Measurements from ENCODE around the gene NIPBL. TPM values are rescaled to one million over a fixed set of nuclear protein-coding genes. Genes with fewer than 3 reads are reported as not detected.

Gene NIPBL
- total RNA-seq, 1 experiment from 2014 or later = 18.9 TPM

- H3K27me3 ChIP-seq (replicated peaks) = no peaks in the 10 kb centered on the region
- no peak for DNase-seq (ENCODE audit: low read depth in 1 of 2, low spot score in 2 of 2)
Measured at GRCh38 chr5:36934740-36935356, 58.3 kb downstream of the NIPBL start.

GRCh38 chr5:36935805-36936204, 59.2 kb downstream of the NIPBL start:
- Histone ChIP-seq H3K9me3 (replicated peaks) (no peaks in the 10 kb centered on the region), H3K27ac (no peak overlapping the region), H3K27me3 (replicated peaks) (no peaks in the 10 kb centered on the region), H3K36me3 (0 out of 2 replicates have a peak, but pooled peaks cover 3% of the 10 kb centered on the region), H3K4me1 (replicated peaks) (peaks cover 17% of the 10 kb centered on the region), H3K4me3 (no peak overlapping the region)
- no peak for DNase-seq (ENCODE audit: low read depth in 1 of 2, low spot score in 2 of 2)

More at GRCh38 chr5:36934740-36935356, 58.3 kb downstream of the NIPBL start:
- peaks cover 7% of the 10 kb centered on the region for H3K4me1 ChIP-seq (replicated peaks)
- H3K36me3 ChIP-seq = 0 out of 2 replicates have a peak, but pooled peaks cover 3% of the 10 kb centered on the region
- H3K4me3 ChIP-seq = no peak overlapping the region
- no peaks in the 10 kb centered on the region for H3K9me3 ChIP-seq (replicated peaks)
- H3K27ac ChIP-seq = no peak overlapping the region

- no peaks in the 10 kb centered on the region for H3K9me3 ChIP-seq (replicated peaks)
- H3K36me3 ChIP-seq = 0 out of 2 replicates have a peak, but pooled peaks cover 3% of the 10 kb centered on the region
- no peaks in the 10 kb centered on the region for H3K27me3 ChIP-seq (replicated peaks)
- no peak overlapping the region for H3K4me3 ChIP-seq
- H3K27ac ChIP-seq = no peak overlapping the region
- peaks cover 17% of the 10 kb centered on the region for H3K4me1 ChIP-seq (replicated peaks)
- no peak for DNase-seq (ENCODE audit: low read depth in 1 of 2, low spot score in 2 of 2)
Measured at GRCh38 chr5:36936309-36936708, 59.7 kb downstream of the NIPBL start.

- H3K4me3 ChIP-seq = no peak overlapping the region
- 0 out of 2 replicates have a peak, but pooled peaks cover 3% of the 10 kb centered on the region for H3K36me3 ChIP-seq
- peaks cover 17% of the 10 kb centered on the region for H3K4me1 ChIP-seq (replicated peaks)
- no peak overlapping the region for H3K27ac ChIP-seq
- no peak for DNase-seq (ENCODE audit: low read depth in 1 of 2, low spot score in 2 of 2)
- H3K27me3 ChIP-seq (replicated peaks) = no peaks in the 10 kb centered on the region
- H3K9me3 ChIP-seq (replicated peaks) = no peaks in the 10 kb centered on the region
Measured at GRCh38 chr5:36938129-36938528, 61.6 kb downstream of the NIPBL start.

GRCh38 chr5:36939969-36940858, 63.6 kb downstream of the NIPBL start:
- no peaks in the 10 kb centered on the region for H3K9me3 ChIP-seq (replicated peaks)
- no peaks in the 10 kb centered on the region for H3K27me3 ChIP-seq (replicated peaks)
- H3K27ac ChIP-seq = no peak overlapping the region
- peaks cover 22% of the 10 kb centered on the region for H3K4me1 ChIP-seq (replicated peaks)
- no peaks in the 10 kb centered on the region for H3K36me3 ChIP-seq
- peak in 1 of 2 experiments; percentile 44 for DNase-seq (ENCODE audit: low read depth in 1 of 2, low spot score in 2 of 2)
- no peak overlapping the region for H3K4me3 ChIP-seq

GRCh38 chr5:36943584-36943983, 67.0 kb downstream of the NIPBL start:
- H3K4me1 ChIP-seq (replicated peaks) = peaks cover 38% of the 10 kb centered on the region
- H3K4me3 ChIP-seq = no peak overlapping the region
- no peaks in the 10 kb centered on the region for H3K27me3 ChIP-seq (replicated peaks)
- no peaks in the 10 kb centered on the region for H3K9me3 ChIP-seq (replicated peaks)
- H3K36me3 ChIP-seq = no peaks in the 10 kb centered on the region
- DNase-seq (ENCODE audit: low read depth in 1 of 2, low spot score in 2 of 2) = no peak
- no peak overlapping the region for H3K27ac ChIP-seq

GRCh38 chr5:36944024-36944423, 67.5 kb downstream of the NIPBL start:
- peaks cover 42% of the 10 kb centered on the region for H3K4me1 ChIP-seq (replicated peaks)
- H3K27ac ChIP-seq = no peak overlapping the region
- H3K9me3 ChIP-seq (replicated peaks) = no peaks in the 10 kb centered on the region
- H3K27me3 ChIP-seq (replicated peaks) = no peaks in the 10 kb centered on the region
- no peaks in the 10 kb centered on the region for H3K36me3 ChIP-seq
- no peak overlapping the region for H3K4me3 ChIP-seq
- DNase-seq (ENCODE audit: low read depth in 1 of 2, low spot score in 2 of 2) = no peak

GRCh38 chr5:36944607-36945225, 68.1 kb downstream of the NIPBL start:
- no peak overlapping the region for H3K4me3 ChIP-seq
- H3K4me1 ChIP-seq (replicated peaks) = peaks cover 44% of the 10 kb centered on the region
- H3K27ac ChIP-seq = no peak overlapping the region
- H3K36me3 ChIP-seq = no peaks in the 10 kb centered on the region
- no peaks in the 10 kb centered on the region for H3K27me3 ChIP-seq (replicated peaks)
- no peaks in the 10 kb centered on the region for H3K9me3 ChIP-seq (replicated peaks)
- peak in 1 of 2 experiments; percentile 33 for DNase-seq (ENCODE audit: low read depth in 1 of 2, low spot score in 2 of 2)

GRCh38 chr5:36945687-36946086, 69.1 kb downstream of the NIPBL start:
- DNase-seq (ENCODE audit: low read depth in 1 of 2, low spot score in 2 of 2) = no peak
- Histone ChIP-seq H3K4me3 (no peak overlapping the region), H3K27ac (no peak overlapping the region), H3K36me3 (no peaks in the 10 kb centered on the region), H3K4me1 (replicated peaks) (peaks cover 44% of the 10 kb centered on the region), H3K27me3 (replicated peaks) (no peaks in the 10 kb centered on the region), H3K9me3 (replicated peaks) (no peaks in the 10 kb centered on the region)

GRCh38 chr5:36946101-36946500, 69.5 kb downstream of the NIPBL start:
- no peak overlapping the region for H3K4me3 ChIP-seq
- H3K36me3 ChIP-seq = no peaks in the 10 kb centered on the region
- no peaks in the 10 kb centered on the region for H3K9me3 ChIP-seq (replicated peaks)
- peaks cover 46% of the 10 kb centered on the region for H3K4me1 ChIP-seq (replicated peaks)
- H3K27ac ChIP-seq = no peak overlapping the region
- DNase-seq (ENCODE audit: low read depth in 1 of 2, low spot score in 2 of 2) = no peak
- no peaks in the 10 kb centered on the region for H3K27me3 ChIP-seq (replicated peaks)

GRCh38 chr5:36948041-36948440, 71.5 kb downstream of the NIPBL start:
- Histone ChIP-seq H3K36me3 (no peaks in the 10 kb centered on the region), H3K9me3 (replicated peaks) (no peaks in the 10 kb centered on the region), H3K4me1 (replicated peaks) (peaks cover 50% of the 10 kb centered on the region), H3K27me3 (replicated peaks) (no peaks in the 10 kb centered on the region), H3K27ac (peak overlapping the region; percentile 39), H3K4me3 (no peak overlapping the region)
- DNase-seq (ENCODE audit: low read depth in 1 of 2, low spot score in 2 of 2) = peak in 1 of 2 experiments; percentile 74

GRCh38 chr5:36948650-36949049, 72.1 kb downstream of the NIPBL start:
- H3K4me1 ChIP-seq (replicated peaks) = peaks cover 49% of the 10 kb centered on the region
- peak overlapping the region; percentile 39 for H3K27ac ChIP-seq
- H3K36me3 ChIP-seq = no peaks in the 10 kb centered on the region
- H3K4me3 ChIP-seq = no peak overlapping the region
- H3K27me3 ChIP-seq (replicated peaks) = no peaks in the 10 kb centered on the region
- H3K9me3 ChIP-seq (replicated peaks) = no peaks in the 10 kb centered on the region
- DNase-seq (ENCODE audit: low read depth in 1 of 2, low spot score in 2 of 2) = no peak

GRCh38 chr5:36949593-36949992, 73.0 kb downstream of the NIPBL start:
- DNase-seq (ENCODE audit: low read depth in 1 of 2, low spot score in 2 of 2) = no peak
- H3K36me3 ChIP-seq = no peaks in the 10 kb centered on the region
- no peaks in the 10 kb centered on the region for H3K9me3 ChIP-seq (replicated peaks)
- H3K4me1 ChIP-seq (replicated peaks) = peaks cover 44% of the 10 kb centered on the region
- H3K4me3 ChIP-seq = no peak overlapping the region
- no peaks in the 10 kb centered on the region for H3K27me3 ChIP-seq (replicated peaks)
- peak overlapping the region; percentile 68 for H3K27ac ChIP-seq

Measured in SJSA1 (cell line).